ENCODE measurements around the gene ZNF658. TPM values are rescaled to one million over a fixed set of nuclear protein-coding genes. Genes with fewer than 3 reads are reported as not detected.
"Not testable (repeated sequence)": the region's sequence is repeated elsewhere in the genome, so short reads cannot be mapped to it uniquely, and the experiment has no call there.

ZNF658 gene
- total RNA-seq, 1 donor from 2014 or later, result 3.9 TPM

GRCh38 chr9:66939878-66940830 lies 39.6 kb downstream of the ZNF658 start:
- not testable (repeated sequence) for H3K4me3 Mint-ChIP-seq (ENCODE audit: unreplicated experiment); H3K4me1 Mint-ChIP-seq (ENCODE audit: low read depth); H3K9me3 Mint-ChIP-seq (ENCODE audit: low read depth); H3K36me3 Mint-ChIP-seq (ENCODE audit: low read depth); H3K27me3 Mint-ChIP-seq (ENCODE audit: low read depth); DNase-seq (ENCODE audit: low spot score); H3K27ac Mint-ChIP-seq (ENCODE audit: unreplicated experiment)

- not testable (repeated sequence) for DNase-seq (ENCODE audit: low spot score)
Observed at GRCh38 chr9:66942400-66943155, 42.1 kb downstream of the ZNF658 start.

GRCh38 chr9:66952576-66952975 lies 52.1 kb downstream of the ZNF658 start:
- not testable (repeated sequence) for H3K9me3 Mint-ChIP-seq (ENCODE audit: low read depth); H3K27me3 Mint-ChIP-seq (ENCODE audit: low read depth); H3K36me3 Mint-ChIP-seq (ENCODE audit: low read depth); DNase-seq (ENCODE audit: low spot score); H3K27ac Mint-ChIP-seq (ENCODE audit: unreplicated experiment); H3K4me3 Mint-ChIP-seq (ENCODE audit: unreplicated experiment); H3K4me1 Mint-ChIP-seq (ENCODE audit: low read depth)

More at GRCh38 chr9:66942400-66943155, 42.1 kb downstream of the ZNF658 start:
- not testable (repeated sequence) for H3K4me3 Mint-ChIP-seq (ENCODE audit: unreplicated experiment); H3K9me3 Mint-ChIP-seq (ENCODE audit: low read depth); H3K36me3 Mint-ChIP-seq (ENCODE audit: low read depth); H3K4me1 Mint-ChIP-seq (ENCODE audit: low read depth); H3K27me3 Mint-ChIP-seq (ENCODE audit: low read depth); H3K27ac Mint-ChIP-seq (ENCODE audit: unreplicated experiment)

Other genes with a start within 250 kb of the ZNF658 start
- not detected in 3 replicates for gene SPATA31A3, start 91.8 kb downstream of the ZNF658 start, total RNA-seq